Measurements from ENCODE around the gene KCNH6.

GRCh38 chr17:63487014-63487339 is 36.2 kb upstream of the KCNH6 start:
- TF ChIP-seq CTCF (IDR thresholded peaks at IDR 0.05), result no peak
- TF ChIP-seq POLR2A (IDR thresholded peaks at IDR 0.05), result no peak
- TF ChIP-seq EP300 (IDR thresholded peaks at IDR 0.05), result no peak

Data from gastroesophageal sphincter (tissue), 3 donors.